DOHH2 (cell line): ENCODE results near the gene XPO6.

Source experiments
- H3F3A ChIP-seq: fragments of 200-600 bp; sonication (generic), shearing (Covaris generic); 2 replicates; pipeline ENCODE4 v1.6.0; 2016; ENCODE audit warnings: antibody characterized with exemption, mild to moderate bottlenecking; ENCODE audit not compliant: control insufficient read depth, insufficient read depth
- H3K27ac ChIP-seq: fragments of 200-600 bp; sonication (generic); 2 replicates; pipeline ENCODE4 v1.5.1; 2014; ENCODE audit warnings: low read depth, mild to moderate bottlenecking, low read length, moderate library complexity
- H3K27me3 ChIP-seq: fragments of 200-600 bp; sonication (generic); 2 replicates; pipeline ENCODE4 v1.6.1; 2014; ENCODE audit warnings: mild to moderate bottlenecking, low read length, mixed read lengths; ENCODE audit not compliant: control insufficient read depth
- H3K36me3 ChIP-seq: fragments of 200-600 bp; sonication (generic); 2 replicates; pipeline ENCODE4 v1.6.1; 2014; ENCODE audit warnings: mild to moderate bottlenecking, low read length, moderate library complexity, mixed read lengths; ENCODE audit not compliant: control insufficient read depth
- H3K4me1 ChIP-seq: fragments of 200-600 bp; sonication (generic); 2 replicates; pipeline ENCODE4 v1.6.1; 2014; ENCODE audit warnings: mild to moderate bottlenecking, low read length, mixed read lengths; ENCODE audit not compliant: control insufficient read depth
- H3K4me2 ChIP-seq: fragments of 200-600 bp; sonication (generic); 2 replicates; pipeline ENCODE4 v1.6.0; 2014; ENCODE audit warnings: mild to moderate bottlenecking, low read length, moderate library complexity
- H3K4me3 ChIP-seq: fragments of 200-600 bp; sonication (generic); 2 replicates; pipeline ENCODE4 v1.5.1; 2014; ENCODE audit warnings: mild to moderate bottlenecking, low read length, mixed read lengths
- H3K79me2 ChIP-seq: fragments of 200-600 bp; sonication (generic); 2 replicates; pipeline ENCODE4 v1.6.1; 2014; ENCODE audit warnings: mild to moderate bottlenecking, low read length, mixed read lengths; ENCODE audit not compliant: control insufficient read depth
- H3K9me2 ChIP-seq: fragments of 200-600 bp; sonication (generic); replicated peaks from 2 replicates; pipeline ENCODE4 v1.6.1; 2014; ENCODE audit warnings: mild to moderate bottlenecking, low read length, mixed read lengths; ENCODE audit not compliant: control insufficient read depth
- H3K9me3 ChIP-seq: fragments of 200-600 bp; sonication (generic); 2 replicates; pipeline ENCODE4 v1.6.1; 2014; ENCODE audit warnings: antibody characterized with exemption, low read length, mixed read lengths; ENCODE audit not compliant: control insufficient read depth, insufficient read depth
- H4K20me1 ChIP-seq: fragments of 200-600 bp; sonication (generic); 2 replicates; pipeline ENCODE4 v1.6.0; 2014; ENCODE audit warnings: low read depth, mild to moderate bottlenecking, antibody characterized with exemption, low read length, moderate library complexity; ENCODE audit not compliant: control insufficient read depth, insufficient read depth
- EZH2phosphoT487 ChIP-seq: fragments of 200-600 bp; sonication (generic); IDR thresholded peaks from 2 replicates; pipeline ENCODE4 v1.6.1; 2017; ENCODE audit warnings: borderline replicate concordance, mild to moderate bottlenecking, antibody characterized with exemption, low read length, moderate library complexity, mixed read lengths
- TF ChIP-seq, protein P1 (sequence below): fragments of 200-600 bp; sonication (generic); IDR thresholded peaks from one replicate; pipeline ENCODE4 v1.5.1; 2014; ENCODE audit warnings: antibody characterized with exemption, mild to moderate bottlenecking, low read depth, low read length; ENCODE audit not compliant: poor library complexity, severe bottlenecking

XPO6 gene

DNA sequence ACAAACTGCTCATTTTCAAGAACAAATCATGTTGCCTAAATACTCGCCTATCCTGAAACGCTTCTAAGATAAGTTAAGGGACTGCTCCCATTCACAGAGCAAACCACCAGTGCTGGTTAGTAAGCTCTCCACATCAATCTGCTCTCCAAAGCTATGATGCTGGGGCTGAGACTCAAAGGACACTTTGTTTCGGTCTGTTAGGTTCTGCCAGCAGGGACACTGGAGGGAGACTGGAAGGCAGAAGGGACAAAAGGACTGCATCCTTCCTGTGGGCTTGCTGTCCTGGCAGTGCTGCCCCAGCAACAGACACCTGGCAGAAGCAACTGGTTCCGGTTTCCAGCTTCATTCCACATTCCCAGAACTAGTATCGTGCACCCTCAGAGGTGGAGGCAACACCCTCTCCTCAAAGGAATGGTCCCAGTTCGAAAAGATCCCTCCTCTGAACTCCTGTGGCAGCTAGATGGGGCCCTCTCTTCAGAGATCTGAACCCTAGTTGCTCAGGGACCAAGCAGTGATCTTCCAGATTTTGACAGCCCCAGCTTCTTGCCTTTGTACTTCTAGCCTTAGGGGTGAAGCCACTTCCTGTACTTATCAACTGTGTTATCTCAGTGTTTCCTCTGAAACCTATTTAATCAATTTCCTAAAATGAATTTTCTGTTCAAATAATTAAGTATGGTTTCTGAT is 74.9 kb downstream of the XPO6 start:
- Histone ChIP-seq H3K4me2 (no peak overlapping the region), H3K4me1 (peaks cover 38% of the 10 kb centered on the region), H3K36me3 (peaks cover 77% of the 10 kb centered on the region), H3K79me2 (peaks cover 40% of the 10 kb centered on the region), H3K9me2 (no peaks in the 10 kb centered on the region), H3F3A (peaks cover 12% of the 10 kb centered on the region), H3K27me3 (no peaks in the 10 kb centered on the region), H4K20me1 (no peaks in the 10 kb centered on the region), H3K9me3 (no peaks in the 10 kb centered on the region), H3K27ac (no peak overlapping the region), H3K4me3 (no peak overlapping the region)
- TF ChIP-seq EZH2phosphoT487 = no peak
- TF ChIP-seq, protein P1, sequence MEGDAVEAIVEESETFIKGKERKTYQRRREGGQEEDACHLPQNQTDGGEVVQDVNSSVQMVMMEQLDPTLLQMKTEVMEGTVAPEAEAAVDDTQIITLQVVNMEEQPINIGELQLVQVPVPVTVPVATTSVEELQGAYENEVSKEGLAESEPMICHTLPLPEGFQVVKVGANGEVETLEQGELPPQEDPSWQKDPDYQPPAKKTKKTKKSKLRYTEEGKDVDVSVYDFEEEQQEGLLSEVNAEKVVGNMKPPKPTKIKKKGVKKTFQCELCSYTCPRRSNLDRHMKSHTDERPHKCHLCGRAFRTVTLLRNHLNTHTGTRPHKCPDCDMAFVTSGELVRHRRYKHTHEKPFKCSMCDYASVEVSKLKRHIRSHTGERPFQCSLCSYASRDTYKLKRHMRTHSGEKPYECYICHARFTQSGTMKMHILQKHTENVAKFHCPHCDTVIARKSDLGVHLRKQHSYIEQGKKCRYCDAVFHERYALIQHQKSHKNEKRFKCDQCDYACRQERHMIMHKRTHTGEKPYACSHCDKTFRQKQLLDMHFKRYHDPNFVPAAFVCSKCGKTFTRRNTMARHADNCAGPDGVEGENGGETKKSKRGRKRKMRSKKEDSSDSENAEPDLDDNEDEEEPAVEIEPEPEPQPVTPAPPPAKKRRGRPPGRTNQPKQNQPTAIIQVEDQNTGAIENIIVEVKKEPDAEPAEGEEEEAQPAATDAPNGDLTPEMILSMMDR = no peak

DNA sequence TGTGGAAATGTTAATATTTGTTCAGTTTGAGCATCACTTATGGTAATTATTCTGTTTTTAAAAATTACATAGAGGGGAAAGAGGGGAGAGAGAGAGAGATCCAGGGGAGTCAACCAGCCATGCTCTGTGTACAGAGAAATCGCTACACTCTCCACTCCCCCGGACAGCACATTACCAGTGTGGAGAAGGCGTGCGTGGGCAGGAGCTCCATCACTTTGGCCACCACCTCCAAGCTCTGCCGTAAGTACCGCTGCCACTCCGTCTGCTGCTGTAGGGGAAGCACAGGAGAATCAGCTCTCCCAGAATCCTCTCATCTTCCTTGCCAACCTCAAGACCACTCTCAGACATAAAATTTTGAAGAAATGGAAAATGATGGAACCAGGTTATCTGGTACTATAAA is 78.1 kb downstream of the XPO6 start:
- H3K27ac ChIP-seq = no peak overlapping the region
- no peaks in the 10 kb centered on the region for H3K9me3 ChIP-seq
- H3K4me2 ChIP-seq = no peak overlapping the region
- H3K79me2 ChIP-seq = peaks cover 23% of the 10 kb centered on the region
- H3K4me3 ChIP-seq = no peak overlapping the region
- H3K36me3 ChIP-seq = peaks cover 98% of the 10 kb centered on the region
- no peak for TF ChIP-seq EZH2phosphoT487
- TF ChIP-seq, protein P1 = no peak
- H3K9me2 ChIP-seq = no peaks in the 10 kb centered on the region
- peaks cover 10% of the 10 kb centered on the region for H3K4me1 ChIP-seq
- H4K20me1 ChIP-seq = no peaks in the 10 kb centered on the region; the same call in 1 of the 2 replicates
- no peaks in the 10 kb centered on the region for H3K27me3 ChIP-seq
- no peaks in the 10 kb centered on the region for H3F3A ChIP-seq

DNA sequence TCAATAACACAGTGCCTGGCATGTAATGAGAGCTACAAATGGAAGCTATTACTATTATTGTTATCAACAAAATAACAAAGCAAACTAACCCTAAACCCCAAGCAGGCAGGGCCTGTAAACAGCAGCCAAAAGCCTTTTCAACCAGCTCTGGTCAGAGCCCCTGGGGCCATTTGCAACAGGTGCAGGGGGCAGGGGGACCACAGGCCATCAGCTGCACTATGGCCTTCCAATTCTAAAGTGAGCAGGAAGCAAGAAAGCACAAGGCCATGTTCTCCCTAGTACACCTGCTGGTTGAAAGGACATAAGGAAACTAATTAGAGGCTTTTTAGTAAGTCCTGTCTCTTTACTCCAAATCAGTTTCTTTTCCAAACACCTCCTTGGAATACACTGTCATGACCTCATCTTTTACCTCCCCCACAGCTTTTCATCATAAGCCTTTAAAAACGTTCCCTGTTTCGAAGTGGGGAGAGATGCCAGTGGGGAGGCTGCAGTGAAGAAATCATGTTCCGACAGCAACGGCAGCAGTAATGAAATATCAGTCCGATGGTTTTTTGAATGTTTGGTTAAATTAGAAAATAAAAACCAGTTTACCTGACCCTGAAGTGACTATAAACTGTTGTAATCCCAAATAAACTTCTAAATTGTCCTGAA is 79.9 kb downstream of the XPO6 start:
- H3F3A ChIP-seq = no peaks in the 10 kb centered on the region
- H4K20me1 ChIP-seq = no peaks in the 10 kb centered on the region; the same call in 1 of the 2 replicates
- H3K9me3 ChIP-seq = no peaks in the 10 kb centered on the region
- H3K27me3 ChIP-seq = no peaks in the 10 kb centered on the region
- H3K4me3 ChIP-seq = no peak overlapping the region
- peaks cover 100% of the 10 kb centered on the region for H3K36me3 ChIP-seq
- H3K4me1 ChIP-seq = no peaks in the 10 kb centered on the region
- no peak overlapping the region for H3K27ac ChIP-seq
- peaks cover 8% of the 10 kb centered on the region for H3K79me2 ChIP-seq
- H3K4me2 ChIP-seq = no peak overlapping the region
- TF ChIP-seq, protein P1 = no peak
- no peak for TF ChIP-seq EZH2phosphoT487
- H3K9me2 ChIP-seq = no peaks in the 10 kb centered on the region
